K562 (cell line): Measurements from ENCODE around the gene OTUD5. TPM values are rescaled to one million over a fixed set of nuclear protein-coding genes. Genes with fewer than 3 reads are reported as not detected.

Experiments used
- ATAC-seq: fragments of 200-7000 bp; cut with Tn5 transposase; 3 replicates; pipeline ENCODE4 v1.9.1; 2020; ENCODE audit warnings: moderate library complexity
- BruUV-seq: library from RNA; stranded (reverse); fragments of 400-500 nt; replicated peaks from 2 replicates; lab custom pipeline; 2021; lab: Mats Ljungman, UMichigan
- CTCF ChIA-PET: fragments of 300-600 bp; formaldehyde crosslinking; extraction: SDS; loops from one replicate; lab custom pipeline; 2021; ENCODE audit warnings: low intra/inter-chr PET ratio; lab: Yijun Ruan, JAX
- POLR2A ChIA-PET: fragments of 300-600, 350-650 bp; sonication (Branson Sonifier 250); formaldehyde crosslinking; extraction: SDS; loops from one replicate; lab custom pipeline; 2021; ENCODE audit warnings: antibody characterized with exemption, inconsistent platforms; lab: Yijun Ruan, JAX
- DNase-seq, 4 experiments: peaks; one replicate each; pipeline versions ENCODE4 v3.0.0 to v3.0.0-alpha.2; 2011 to 2018; ENCODE audit warnings: low spot score in 3 of 4, mixed read lengths in 3 of 4; ENCODE audit errors: extremely low read depth in 1 of 4
- FAIRE-seq: peaks from 2 replicates; lab custom pipeline; 2011; peaks lifted over from hg19 to GRCh38; lab: Jason Lieb, UNC
- H2AFZ ChIP-seq: 2 replicates; pipeline ENCODE4 v1.6.0; 2011; ENCODE audit warnings: low read depth, low read length, control low read depth, inconsistent platforms
- H3K27ac ChIP-seq: fragments of 200-600 bp; 3 replicates; pipeline ENCODE4 v1.8.0; 2011; ENCODE audit warnings: low read depth, mild to moderate bottlenecking, control low read depth, inconsistent platforms, low read length, moderate library complexity, mixed read lengths; ENCODE audit errors: extremely low read depth
- H3K27me3 ChIP-seq, 2 experiments: fragments of 300-600 bp in 1 of 2; 2 replicates in 1 of 2; 3 replicates in 1 of 2; pipeline versions ENCODE4 v1.6.0 to v1.8.0; 2011; ENCODE audit warnings: inconsistent platforms in 2 of 2, low read length in 2 of 2, mild to moderate bottlenecking in 1 of 2, mixed read lengths in 1 of 2, moderate library complexity in 1 of 2; ENCODE audit not compliant: control insufficient read depth in 2 of 2, insufficient read depth in 2 of 2
- H3K36me3 ChIP-seq: fragments of 300-600 bp; 3 replicates; pipeline ENCODE4 v1.8.0; 2011; ENCODE audit warnings: mild to moderate bottlenecking, low read length, inconsistent platforms; ENCODE audit not compliant: control insufficient read depth, insufficient read depth
- H3K4me1 ChIP-seq, 2 experiments: fragments of 200-600 bp in 1 of 2; replicated peaks in 1 of 2; 2 replicates in 1 of 2; 3 replicates in 1 of 2; pipeline versions ENCODE4 v1.5.1 to v1.8.0; 2011; ENCODE audit warnings: inconsistent platforms in 2 of 2, low read length in 2 of 2, mild to moderate bottlenecking in 1 of 2, mixed read lengths in 1 of 2, moderate library complexity in 1 of 2; ENCODE audit not compliant: control insufficient read depth in 2 of 2, insufficient read depth in 2 of 2
- H3K4me2 ChIP-seq: 2 replicates; pipeline ENCODE4 v1.6.1; 2011; ENCODE audit warnings: low read length, control low read depth, inconsistent platforms, mixed read lengths; ENCODE audit not compliant: insufficient read depth
- H3K4me3 ChIP-seq: fragments of 200-600 bp; sonication (generic), shearing (Covaris generic); 2 replicates; pipeline ENCODE4 v1.5.1; 2016; ENCODE audit warnings: control low read depth, inconsistent platforms
- H3K79me2 ChIP-seq: fragments of 200-600 bp; 3 replicates; pipeline ENCODE4 v1.8.0; 2011; ENCODE audit warnings: low read length, inconsistent platforms; ENCODE audit not compliant: control insufficient read depth, insufficient read depth
- H3K9ac ChIP-seq, 2 experiments: 2 replicates each; pipeline versions ENCODE4 v1.6.0 to v1.6.1; 2011; ENCODE audit warnings: low read depth in 2 of 2, low read length in 2 of 2, control low read depth in 1 of 2, inconsistent platforms in 1 of 2, mild to moderate bottlenecking in 1 of 2, mixed read lengths in 1 of 2; ENCODE audit not compliant: insufficient read depth in 1 of 2
- H3K9me1 ChIP-seq: one replicate; pipeline ENCODE4 v1.6.0; 2011; ENCODE audit warnings: inconsistent platforms, mild to moderate bottlenecking, low read length, moderate library complexity; ENCODE audit not compliant: control insufficient read depth, insufficient read depth
- H3K9me3 ChIP-seq: replicated peaks from 2 replicates; pipeline ENCODE4 v1.5.1; 2011; ENCODE audit warnings: low read depth, low read length, inconsistent platforms; ENCODE audit not compliant: control insufficient read depth, insufficient read depth
- H4K20me1 ChIP-seq: replicated peaks from 2 replicates; pipeline ENCODE4 v1.6.1; 2011; ENCODE audit warnings: low read length, inconsistent platforms, mixed read lengths; ENCODE audit not compliant: control insufficient read depth, insufficient read depth
- E2F6 ChIP-seq, 2 experiments: IDR thresholded peaks; 2 replicates each; pipeline ENCODE4 v1.6.1; 2011; ENCODE audit warnings: borderline replicate concordance in 1 of 2, control low read depth in 1 of 2, low read depth in 1 of 2, low read length in 1 of 2, mild to moderate bottlenecking in 1 of 2, mixed read lengths in 1 of 2, moderate library complexity in 1 of 2; ENCODE audit not compliant: insufficient read depth in 1 of 2, insufficient read length in 1 of 2, poor library complexity in 1 of 2, severe bottlenecking in 1 of 2; ENCODE audit errors: extremely low read depth in 1 of 2
- ELK3 ChIP-seq: fragments of 450-650 bp; formaldehyde crosslinking; IDR thresholded peaks from 2 replicates; pipeline ENCODE4 v1.4.0; 2020; ENCODE audit warnings: mild to moderate bottlenecking
- ILK ChIP-seq: fragments of 450-650 bp; IDR thresholded peaks from 2 replicates; pipeline ENCODE4 v1.6.1; 2016; ENCODE audit warnings: missing genetic modification characterization, low read depth, mild to moderate bottlenecking, missing compliant biosample characterization, moderate library complexity, borderline replicate concordance
- KDM1A ChIP-seq, 2 experiments: fragments of 450-650 bp; IDR thresholded peaks; 2 replicates each; pipeline ENCODE4 v1.6.1; 2016; ENCODE audit warnings: mild to moderate bottlenecking in 2 of 2
- KDM5B ChIP-seq: fragments of 200-600 bp; sonication (generic); IDR thresholded peaks from 2 replicates; pipeline ENCODE4 v1.6.1; 2012; ENCODE audit warnings: low read depth, mild to moderate bottlenecking, moderate library complexity, low read length, control low read depth, inconsistent platforms; ENCODE audit not compliant: insufficient replicate concordance
- NBN ChIP-seq: fragments of 450-650 bp; IDR thresholded peaks from 2 replicates; pipeline ENCODE4 v1.6.1; 2016; ENCODE audit warnings: low read depth, mild to moderate bottlenecking
- NFATC3 ChIP-seq: fragments of 450-650 bp; IDR thresholded peaks from 2 replicates; pipeline ENCODE4 v1.6.1; 2017; ENCODE audit warnings: mild to moderate bottlenecking
- NFYB ChIP-seq: IDR thresholded peaks from 2 replicates; pipeline ENCODE4 v1.6.1; 2011; ENCODE audit warnings: mild to moderate bottlenecking, moderate library complexity; ENCODE audit not compliant: insufficient read length; ENCODE audit errors: extremely low read depth
- SLC30A9 ChIP-seq: fragments of 250-450 bp; sonication (Bioruptor Pico); IDR thresholded peaks from 2 replicates; pipeline ENCODE4 v1.8.0; 2022; ENCODE audit warnings: mild to moderate bottlenecking, moderate library complexity
- SMC3 ChIP-seq: conservative IDR thresholded peaks from 2 replicates; pipeline ENCODE4 v1.6.1; 2011; ENCODE audit warnings: low read depth, low read length, improper control_type of control experiment; ENCODE audit not compliant: insufficient read depth
- TAF7 ChIP-seq: fragments of 450-650 bp; IDR thresholded peaks from 2 replicates; pipeline ENCODE4 v1.6.1; 2016; ENCODE audit warnings: missing genetic modification characterization, missing compliant biosample characterization
- TBP ChIP-seq: optimal IDR thresholded peaks from 2 replicates; pipeline ENCODE3; 2011; ENCODE audit warnings: low read depth, low read length, improper control_type of control experiment
- ZNF354B ChIP-seq: fragments of 250-450 bp; sonication (Bioruptor Pico); IDR thresholded peaks from 2 replicates; pipeline ENCODE4 v1.4.0; 2020
- ZNF592 ChIP-seq: fragments of 450-650 bp; IDR thresholded peaks from 2 replicates; pipeline ENCODE4 v1.6.1; 2017; ENCODE audit warnings: antibody characterized with exemption, mild to moderate bottlenecking
- ZNF695 ChIP-seq: fragments of 450-650 bp; formaldehyde crosslinking; IDR thresholded peaks from 2 replicates; pipeline ENCODE4 v1.4.0; 2020; ENCODE audit warnings: mild to moderate bottlenecking, moderate library complexity
- ZNF699 ChIP-seq: fragments of 250-450 bp; sonication (Bioruptor Pico); IDR thresholded peaks from 2 replicates; pipeline ENCODE4 v1.8.0; 2021; ENCODE audit warnings: mild to moderate bottlenecking, moderate library complexity; ENCODE audit not compliant: insufficient replicate concordance
- WGBS: fragments of 100-300 bp; shearing (Covaris generic); methylation state at CpG from one replicate; pipeline ENCODE4 v1.1.6; 2016; ENCODE audit warnings: low coverage, mixed read lengths; ENCODE audit not compliant: insufficient coverage; ENCODE audit errors: missing lambda C conversion rate; 5-methylcytosine and 5-hydroxymethylcytosine counted together
- in situ Hi-C: fragments of 300-500 bp; cut with MboI; formaldehyde crosslinking; loops from 4 replicates; pipeline ENCODE4 v1.15.0; 2018; ENCODE audit warnings: inconsistent platforms, mixed read lengths
- intact Hi-C: fragments of 100-400 bp; cut with micrococcal nuclease; formaldehyde crosslinking; loops from 2 replicates; pipeline ENCODE4 v1.14.2; 2022
- polyA plus RNA-seq, 8 experiments: library from polyadenylated mRNA; depleted of rRNA in 4 of 8; stranded (reverse) in 5 of 8; unstranded in 3 of 8; fragments of >200 nt; fragmentation: Nextera tagmentation in 2 of 8; fragmentation: Illumina TruSeq in 1 of 8; extraction: Ambion mirVana in 2 of 8; extraction: Trizol in 1 of 8; gene quantifications; 2 replicates each; pipeline versions ENCODE4 v1.2.1 to v1.2.3, GENCODE V29; 2011 to 2014; ENCODE audit warnings: inconsistent platforms in 1 of 8, missing spikeins in 1 of 8
- total RNA-seq, 7 experiments: library from RNA; depleted of rRNA in 6 of 7; stranded (reverse); fragments of >200 nt in 6 of 7; fragmentation: Illumina TruSeq in 2 of 7; extraction: Trizol in 2 of 7; gene quantifications; 2 replicates each; pipeline versions ENCODE4 v1.2.1 to v1.2.3, GENCODE V29; 2011 to 2021; ENCODE audit warnings: low replicate concordance in 1 of 7

Gene OTUD5
- total and polyA plus RNA-seq, 9 of the 15 experiments (the other 6 are each of a cell fraction or from before 2014, with no cell fraction given): 3.6 to 102 (median 59.0) TPM

GRCh38 chrX:48908600-48908999 is 48.8 kb downstream of the OTUD5 start:
- no peak for ATAC-seq
- Histone ChIP-seq H3K4me1 (peaks cover 19 to 26% of the 10 kb centered on the region in 2 experiments), H3K27ac (no peak overlapping the region), H3K4me3 (no peak overlapping the region), H3K9me1 (no peaks in the 10 kb centered on the region), H3K79me2 (peaks cover 21% of the 10 kb centered on the region), H2AFZ (no peak overlapping the region), H3K9me3 (no peaks in the 10 kb centered on the region), H4K20me1 (peaks cover 6% of the 10 kb centered on the region; the same call in 1 of the 2 replicates), H3K4me2 (no peak overlapping the region), H3K36me3 (peaks cover 63% of the 10 kb centered on the region; the same call in 2 of the 3 replicates), H3K9ac (no peak overlapping the region), H3K27me3 (no peaks in the 10 kb centered on the region)
- DNase-seq: no peak
- intact Hi-C loops (no loop called here), in situ Hi-C loops (no loop called here)
- 76% methylated on average over 1 of the region's 1 CpG for WGBS
- ChIA-PET POLR2A (interaction anchor here (0.9 kb wide), 1 partner anchor 11 kb away, joined by 3 read pairs; the partner anchor contains the start of genes PQBP1 and TIMM17B), CTCF (no interaction called here)
- BruUV-seq: no TSS peak
- no peak for FAIRE-seq
- no peak for TF ChIP-seq NFATC3
- TF ChIP-seq KDM1A (IDR thresholded peaks at IDR 0.05): no peak
- TF ChIP-seq ZNF354B: no peak
- TF ChIP-seq ZNF592: no peak
- TF ChIP-seq SLC30A9 (CRISPR knock-in tag): no peak
- no peak for TF ChIP-seq E2F6 (IDR thresholded peaks at IDR 0.05; ENCODE audit: borderline replicate concordance in 1 of 2, extremely low read depth in 1 of 2, insufficient read depth in 1 of 2, insufficient read length in 1 of 2, low read depth in 1 of 2, low read length in 1 of 2, poor library complexity in 1 of 2, severe bottlenecking in 1 of 2)
- TF ChIP-seq NFYB: no peak
- TF ChIP-seq ZNF699 (CRISPR knock-in tag): no peak
- TF ChIP-seq TAF7 (tag): no peak
- no peak for TF ChIP-seq NBN
- no peak for TF ChIP-seq ILK (tag)
- TF ChIP-seq TBP: no peak
- no peak for TF ChIP-seq ZNF695 (CRISPR knock-in tag)
- TF ChIP-seq KDM5B: no peak
- TF ChIP-seq ELK3 (CRISPR knock-in tag): no peak
- TF ChIP-seq SMC3: no peak
